ENCODE measurements around the gene NELFB. TPM values are rescaled to one million over a fixed set of nuclear protein-coding genes. Genes with fewer than 3 reads are reported as not detected.

The NELFB gene
- polyA plus RNA-seq, 1 experiment, result 51.9 TPM

- H3K36me3 ChIP-seq (ENCODE audit: control insufficient read depth, insufficient read depth, low read length), result no peaks in the 10 kb centered on the region; the same call in none of the 2 replicates
- ChIA-PET POLR2A (no interaction called here), CTCF (interaction anchor here (5.6 kb wide), 1 partner anchor 16 kb away, joined by 36 read pairs; no protein-coding TSS in a partner anchor)
- no peak overlapping the region for H3K4me3 ChIP-seq (ENCODE audit: low read depth, low read length)
- no peaks in the 10 kb centered on the region for H3K27me3 ChIP-seq (ENCODE audit: control insufficient read depth, insufficient read depth, low read length)
- DNase-seq (ENCODE audit: low read depth), result no peak
- TF ChIP-seq CTCF (IDR thresholded peaks at IDR 0.05; ENCODE audit: insufficient read depth, low read depth, low read length), result no peak
Observed at GRCh38 chr9:137220317-137221094, 34.6 kb upstream of the NELFB start.

DNA sequence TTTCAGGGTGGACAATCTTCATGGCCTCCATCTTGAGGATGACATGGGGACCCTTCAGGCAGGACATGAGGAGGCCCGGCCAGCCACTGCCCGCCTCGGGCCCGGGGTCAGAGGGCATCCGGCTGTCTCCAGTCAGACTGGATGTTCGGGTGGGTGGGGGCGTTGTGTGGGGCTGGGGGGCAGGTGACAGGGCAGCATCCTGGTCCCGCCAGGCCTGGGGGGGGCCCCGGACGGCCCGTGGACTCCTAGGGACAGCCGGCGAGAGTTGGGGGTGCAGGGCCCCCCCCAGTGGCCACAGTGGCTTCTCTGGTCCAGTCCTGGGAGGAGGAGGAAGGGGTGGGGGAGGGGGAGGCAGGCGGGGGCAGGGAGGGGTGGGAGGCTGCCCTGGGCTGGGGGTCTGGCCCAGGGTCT is 34.0 kb upstream of the NELFB start:
- Histone ChIP-seq H3K27me3 (ENCODE audit: control insufficient read depth, insufficient read depth, low read length) (no peaks in the 10 kb centered on the region), H3K4me3 (ENCODE audit: low read depth, low read length) (no peak overlapping the region), H3K36me3 (ENCODE audit: control insufficient read depth, insufficient read depth, low read length) (no peaks in the 10 kb centered on the region; the same call in none of the 2 replicates)
- POLR2A ChIA-PET, result no interaction called here
- no peak for DNase-seq (ENCODE audit: low read depth)
- CTCF ChIA-PET, result interaction anchor here (5.6 kb wide), 1 partner anchor 16 kb away, joined by 36 read pairs; no protein-coding TSS in a partner anchor
- TF ChIP-seq CTCF (IDR thresholded peaks at IDR 0.05; ENCODE audit: insufficient read depth, low read depth, low read length), result no peak

GRCh38 chr9:137221506-137222111 is 33.5 kb upstream of the NELFB start:
- ChIA-PET POLR2A (no interaction called here), CTCF (interaction anchor here (5.6 kb wide), 1 partner anchor 15 kb away, joined by 36 read pairs; no protein-coding TSS in a partner anchor)
- DNase-seq (ENCODE audit: low read depth), result no peak
- no peak for TF ChIP-seq CTCF (IDR thresholded peaks at IDR 0.05; ENCODE audit: insufficient read depth, low read depth, low read length)
- H3K27me3 ChIP-seq (ENCODE audit: control insufficient read depth, insufficient read depth, low read length), result no peaks in the 10 kb centered on the region
- H3K36me3 ChIP-seq (ENCODE audit: control insufficient read depth, insufficient read depth, low read length), result no peaks in the 10 kb centered on the region; the same call in none of the 2 replicates
- peak overlapping the region; percentile 86 for H3K4me3 ChIP-seq (ENCODE audit: low read depth, low read length)

GRCh38 chr9:137222190-137223077 is 32.7 kb upstream of the NELFB start, which contains the start of gene RNF208:
RNF208 (minus strand) TSS chr9:137222240; CDS start chr9:137221212, 1,028 bp downstream.
- peak within 1 kb of the TSS; percentile 86 for H3K4me3 ChIP-seq (ENCODE audit: low read depth, low read length)
- ChIA-PET CTCF (interaction anchor here (0.6 to 5.6 kb wide), 5 partner anchors 15 to 193 kb away, joined by 3 to 36 read pairs (median 3); partner anchors contain the start of gene NPDC1), POLR2A (interaction anchor here (0.6 to 0.8 kb wide), 2 partner anchors 20 to 222 kb away, joined by 3 to 7 read pairs; no protein-coding TSS in a partner anchor)
- peak; percentile 14; the same call in 1 of the 2 replicates for TF ChIP-seq CTCF (IDR thresholded peaks at IDR 0.05; ENCODE audit: insufficient read depth, low read depth, low read length)
- H3K27me3 ChIP-seq (ENCODE audit: control insufficient read depth, insufficient read depth, low read length), result no peaks in the 10 kb centered on the region
- no peaks in the 10 kb centered on the region; the same call in 1 of the 2 replicates for H3K36me3 ChIP-seq (ENCODE audit: control insufficient read depth, insufficient read depth, low read length)
- no peak for DNase-seq (ENCODE audit: low read depth)
